ENCODE results near the gene NDUFS2.

Gene NDUFS2

GRCh38 chr1:161201836-161202712, at the start of gene NDUFS2:
NDUFS2 (plus strand) TSS chr1:161202367; CDS start chr1:161202386, 19 bp downstream.
- DNase-seq = peak; percentile 99

GRCh38 chr1:161153176-161153575, 49.0 kb upstream of the NDUFS2 start:
- DNase-seq = no peak

GRCh38 chr1:161153682-161154337, 48.4 kb upstream of the NDUFS2 start, which contains the start of gene UFC1:
UFC1 (plus strand) TSS chr1:161153978; CDS start chr1:161153998, 20 bp downstream.
- DNase-seq = peak; percentile 84

- no peak for DNase-seq
Observed at GRCh38 chr1:161157867-161158266, 44.3 kb upstream of the NDUFS2 start.

- DNase-seq = no peak
Observed at GRCh38 chr1:161158316-161159010, 43.7 kb upstream of the NDUFS2 start.

GRCh38 chr1:161159087-161159912, 42.9 kb upstream of the NDUFS2 start, which contains the start of gene USP21:
USP21 (plus strand) TSS chr1:161159500; CDS start chr1:161160641, 1,141 bp downstream.
- peak; percentile 88 for DNase-seq

- DNase-seq = no peak
Observed at GRCh38 chr1:161159913-161160243, 42.3 kb upstream of the NDUFS2 start.

GRCh38 chr1:161160671-161161145, 41.5 kb upstream of the NDUFS2 start:
- no peak for DNase-seq

GRCh38 chr1:161161652-161162051, 40.5 kb upstream of the NDUFS2 start:
- no peak for DNase-seq

- DNase-seq = no peak
Observed at GRCh38 chr1:161162052-161162451, 40.1 kb upstream of the NDUFS2 start.

- no peak for DNase-seq
Observed at GRCh38 chr1:161162806-161163205, 39.4 kb upstream of the NDUFS2 start.

GRCh38 chr1:161163793-161164192, 38.4 kb upstream of the NDUFS2 start:
- DNase-seq = no peak

- DNase-seq = no peak
Observed at GRCh38 chr1:161164901-161165610, 37.1 kb upstream of the NDUFS2 start.

GRCh38 chr1:161165742-161166668, 36.2 kb upstream of the NDUFS2 start, which contains the start of gene PPOX:
PPOX (plus strand) TSS chr1:161166426; CDS start chr1:161166848, 422 bp downstream.
- peak; percentile 94 for DNase-seq

GRCh38 chr1:161166669-161167548, 35.3 kb upstream of the NDUFS2 start:
- peak; percentile 4 for DNase-seq

GRCh38 chr1:161168906-161169305, 33.3 kb upstream of the NDUFS2 start:
- DNase-seq = no peak

- DNase-seq = no peak
Observed at GRCh38 chr1:161171191-161171590, 31.0 kb upstream of the NDUFS2 start.

- no peak for DNase-seq
Observed at GRCh38 chr1:161171696-161172095, 30.5 kb upstream of the NDUFS2 start.

GRCh38 chr1:161172349-161172748, 29.8 kb upstream of the NDUFS2 start:
- DNase-seq = no peak

Data from COR-L47 (cell line).